Urinary bladder (tissue), 4 donors: ENCODE results near the gene OTULIN. TPM values are rescaled to one million over a fixed set of nuclear protein-coding genes. Genes with fewer than 3 reads are reported as not detected.

Source experiments
- DNase-seq: peaks from one replicate; pipeline ENCODE4 v3.0.0-alpha.2; 2015; ENCODE audit errors: extremely low spot score
- H3K27ac ChIP-seq: one replicate; pipeline ENCODE4 v1.5.1; 2013; ENCODE audit warnings: low read depth, mild to moderate bottlenecking, moderate library complexity
- H3K36me3 ChIP-seq: one replicate; pipeline ENCODE4 v1.6.1; 2013; ENCODE audit warnings: mild to moderate bottlenecking, moderate library complexity; ENCODE audit not compliant: insufficient read depth
- H3K4me1 ChIP-seq: one replicate; pipeline ENCODE4 v1.6.1; 2013; ENCODE audit warnings: mild to moderate bottlenecking, moderate library complexity; ENCODE audit not compliant: insufficient read depth
- H3K4me3 ChIP-seq: one replicate; pipeline ENCODE4 v1.5.1; 2013; ENCODE audit warnings: low read depth, low read length
- WGBS: extraction: QIAGEN DNeasy Blood & Tissue Kit; methylation state at CpG from one replicate; pipeline ENCODE4 v1.1.7; 2013; 5-methylcytosine and 5-hydroxymethylcytosine counted together
- polyA plus RNA-seq: library from polyadenylated mRNA; stranded (reverse); fragments of 200-250 nt; gene quantifications from one replicate; pipeline ENCODE4 v1.2.3, GENCODE V29; 2013
- total RNA-seq: library from RNA; depleted of rRNA; stranded (reverse); fragments of >200 nt; gene quantifications from one replicate; pipeline ENCODE4 v1.2.3, GENCODE V29; 2014
- donor health status: healthy with polysubstance abuse.
- donor health status: healthy.

The OTULIN gene
- total and polyA plus RNA-seq, 2 donors = 7.6 to 31.8 TPM

GRCh38 chr5:14673443-14673842 lies 8.9 kb downstream of the OTULIN start:
- DNase-seq = no peak
- WGBS = 82% methylated on average over 3 of the region's 3 CpGs
- Histone ChIP-seq H3K4me3 (no peak overlapping the region), H3K36me3 (peaks cover 6% of the 10 kb centered on the region), H3K27ac (no peak overlapping the region), H3K4me1 (no peaks in the 10 kb centered on the region)

DNA sequence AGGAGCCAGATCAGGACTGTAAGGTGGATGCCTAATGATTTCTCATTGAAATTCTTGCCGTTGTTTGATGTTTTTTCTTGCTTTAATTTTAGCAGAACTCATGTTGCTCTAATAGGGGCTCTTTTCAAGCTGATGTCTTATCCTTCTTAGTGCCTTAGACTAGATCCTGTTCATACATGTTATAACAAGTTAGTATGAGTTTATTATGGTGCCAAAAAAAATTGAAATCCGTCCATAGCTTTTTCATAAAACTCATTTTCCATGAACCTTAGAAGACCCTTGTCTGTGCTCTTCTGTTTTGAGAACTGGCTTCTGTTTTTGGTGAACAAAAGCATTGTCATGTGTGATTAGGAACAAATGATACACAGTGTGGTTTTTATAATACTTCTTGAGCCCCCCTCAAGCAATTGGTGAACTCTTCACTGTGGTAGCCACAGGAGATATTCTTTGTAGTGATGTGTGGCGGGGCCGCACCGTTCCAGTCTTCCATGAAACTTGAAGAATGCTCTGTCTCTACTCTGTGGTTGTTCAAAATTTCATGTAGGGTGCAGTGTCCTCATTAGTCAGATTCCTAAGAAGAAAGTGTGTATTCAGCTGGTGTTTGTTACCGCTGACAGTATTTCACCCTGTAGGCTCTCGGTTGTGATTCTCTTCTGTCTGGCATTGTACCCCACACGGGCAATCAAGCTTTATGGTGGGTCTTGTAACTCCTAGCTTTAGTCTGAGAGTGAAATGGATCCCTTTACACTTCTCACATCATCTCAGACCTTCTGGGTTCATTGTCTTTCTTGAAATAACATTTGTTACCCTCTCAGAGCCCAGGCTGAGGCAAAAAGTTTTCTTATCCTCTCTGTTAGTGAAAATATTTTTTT lies 10.7 kb downstream of the OTULIN start:
- Histone ChIP-seq H3K4me1 (no peaks in the 10 kb centered on the region), H3K27ac (peak overlapping the region; percentile 32), H3K36me3 (peaks cover 6% of the 10 kb centered on the region), H3K4me3 (no peak overlapping the region)
- 85% methylated on average over 8 of the region's 8 CpGs for WGBS
- DNase-seq = no peak

DNA sequence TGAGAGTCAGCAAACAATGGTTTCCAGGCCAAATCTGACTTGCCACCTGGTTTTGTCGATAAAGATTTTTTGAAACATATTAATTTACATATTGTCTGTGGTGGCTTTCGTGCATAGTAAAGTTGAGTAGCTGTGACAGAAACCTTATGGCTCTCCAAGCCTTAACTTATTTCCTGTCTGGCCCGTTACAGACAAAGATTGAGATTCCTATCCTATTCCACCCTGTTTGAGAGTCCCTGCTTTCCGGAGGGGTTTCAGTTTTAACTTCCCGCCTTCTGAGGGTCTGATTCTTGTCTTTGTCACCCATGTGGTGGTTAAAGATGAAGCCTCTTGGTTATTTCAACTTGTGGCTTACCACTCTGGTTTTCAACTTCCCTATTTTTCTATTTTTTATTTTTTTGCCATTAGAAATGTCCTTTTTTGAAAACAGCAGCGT lies 11.4 kb downstream of the OTULIN start:
- H3K4me3 ChIP-seq = no peak overlapping the region
- peaks cover 6% of the 10 kb centered on the region for H3K36me3 ChIP-seq
- no peak for DNase-seq
- WGBS = 51% methylated on average over 6 of the region's 6 CpGs
- H3K4me1 ChIP-seq = no peaks in the 10 kb centered on the region
- peak overlapping the region; percentile 32 for H3K27ac ChIP-seq

GRCh38 chr5:14676320-14676719 lies 11.8 kb downstream of the OTULIN start:
- Histone ChIP-seq H3K4me1 (no peaks in the 10 kb centered on the region), H3K27ac (no peak overlapping the region), H3K4me3 (no peak overlapping the region), H3K36me3 (peaks cover 6% of the 10 kb centered on the region)
- 63% methylated on average over 3 of the region's 3 CpGs for WGBS
- DNase-seq = no peak

DNA sequence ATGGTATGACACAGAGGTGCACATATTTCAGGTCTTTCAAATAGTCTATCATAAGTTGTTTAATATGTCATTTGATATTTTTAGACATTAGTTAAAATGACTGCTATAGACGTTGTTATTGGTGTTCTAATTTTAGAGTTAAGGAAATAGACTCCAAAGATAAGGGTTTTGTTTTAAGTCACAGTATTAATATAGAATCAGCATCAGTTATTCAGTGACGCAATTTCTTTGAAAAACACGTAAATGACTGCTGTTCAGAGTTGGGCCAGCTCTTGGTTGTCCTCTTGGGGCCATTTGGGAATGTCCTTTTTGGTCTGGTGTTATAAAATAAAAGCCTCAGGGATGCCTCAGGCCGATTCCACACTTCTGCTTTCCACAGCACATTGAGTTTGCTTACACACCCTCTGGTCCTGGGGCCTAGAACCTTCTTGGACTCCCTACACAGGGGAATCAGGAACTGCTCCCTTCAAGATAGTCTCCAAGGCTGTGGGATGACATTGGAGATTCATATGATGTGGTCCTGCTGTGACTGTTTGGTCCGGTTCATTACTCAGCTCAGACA lies 14.3 kb downstream of the OTULIN start:
- no peak for DNase-seq
- peaks cover 11% of the 10 kb centered on the region for H3K36me3 ChIP-seq
- 79% methylated on average over 5 of the region's 5 CpGs for WGBS
- no peaks in the 10 kb centered on the region for H3K4me1 ChIP-seq
- no peak overlapping the region for H3K4me3 ChIP-seq
- no peak overlapping the region for H3K27ac ChIP-seq

GRCh38 chr5:14679595-14679994 lies 15.1 kb downstream of the OTULIN start:
- Histone ChIP-seq H3K36me3 (peaks cover 11% of the 10 kb centered on the region), H3K4me3 (no peak overlapping the region), H3K27ac (no peak overlapping the region), H3K4me1 (no peaks in the 10 kb centered on the region)
- no peak for DNase-seq
- 87% methylated on average over 1 of the region's 1 CpG for WGBS

DNA sequence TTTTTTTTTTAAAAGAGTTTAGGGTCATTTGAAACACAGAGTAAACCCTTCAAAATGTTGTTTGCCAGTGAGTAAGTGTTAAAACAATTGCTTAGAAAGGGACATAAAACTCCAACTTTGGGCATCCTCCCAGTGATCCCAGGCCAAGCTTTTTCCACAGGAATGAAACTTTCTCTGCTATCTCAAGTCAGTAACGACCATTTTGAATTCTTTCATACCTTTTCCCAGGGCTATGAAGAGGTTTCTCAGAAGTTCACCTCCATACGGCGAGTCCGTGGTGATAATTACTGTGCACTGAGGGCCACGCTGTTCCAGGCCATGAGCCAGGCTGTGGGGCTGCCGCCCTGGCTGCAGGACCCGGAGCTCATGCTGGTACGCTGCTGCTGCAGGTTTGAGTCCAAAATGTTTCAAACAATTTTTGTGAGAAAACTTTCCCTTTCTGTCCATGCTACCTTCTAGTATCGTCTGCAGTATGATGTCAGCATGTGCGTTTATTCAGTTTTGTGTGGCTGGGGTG lies 16.8 kb downstream of the OTULIN start:
- H3K36me3 ChIP-seq = peaks cover 5% of the 10 kb centered on the region
- no peaks in the 10 kb centered on the region for H3K4me1 ChIP-seq
- WGBS = 92% methylated on average over 10 of the region's 10 CpGs
- no peak overlapping the region for H3K27ac ChIP-seq
- no peak for DNase-seq
- H3K4me3 ChIP-seq = no peak overlapping the region

DNA sequence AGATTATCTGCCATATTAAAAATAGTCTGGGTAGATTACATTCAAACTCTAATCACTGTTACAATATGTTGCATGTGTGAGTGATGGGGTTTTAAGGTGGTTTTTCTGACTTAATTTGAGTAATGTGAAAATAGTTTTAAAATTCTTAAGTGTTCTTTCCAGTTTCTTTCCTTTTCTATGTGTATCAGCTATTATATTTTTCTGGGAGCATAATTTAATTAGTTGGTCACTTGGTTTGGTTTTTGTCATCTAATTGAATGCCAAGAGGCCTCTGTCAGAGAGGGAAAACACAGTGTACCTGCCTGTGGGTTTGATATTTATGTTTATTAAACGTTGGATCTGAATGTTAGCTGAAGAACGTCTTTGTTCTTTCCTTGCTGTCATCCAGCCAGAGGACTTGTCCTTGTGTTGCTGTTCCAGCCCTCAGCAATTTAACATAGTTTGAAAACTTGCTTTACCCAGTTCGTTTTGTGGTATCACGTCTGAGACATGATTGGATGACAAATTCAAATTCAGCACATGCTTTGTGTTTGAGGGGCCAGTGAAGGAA lies 19.5 kb downstream of the OTULIN start:
- H3K36me3 ChIP-seq = peaks cover 5% of the 10 kb centered on the region
- H3K4me3 ChIP-seq = no peak overlapping the region
- H3K27ac ChIP-seq = no peak overlapping the region
- H3K4me1 ChIP-seq = no peaks in the 10 kb centered on the region
- DNase-seq = no peak
- 65% methylated on average over 4 of the region's 4 CpGs for WGBS

- H3K27ac ChIP-seq = no peak overlapping the region
- H3K4me1 ChIP-seq = no peaks in the 10 kb centered on the region
- 78% methylated on average over 5 of the region's 5 CpGs for WGBS
- H3K4me3 ChIP-seq = no peak overlapping the region
- H3K36me3 ChIP-seq = peaks cover 5% of the 10 kb centered on the region
- no peak for DNase-seq
These were observed 20.2 kb downstream of the OTULIN start for GRCh38 chr5:14684757-14685156.

DNA sequence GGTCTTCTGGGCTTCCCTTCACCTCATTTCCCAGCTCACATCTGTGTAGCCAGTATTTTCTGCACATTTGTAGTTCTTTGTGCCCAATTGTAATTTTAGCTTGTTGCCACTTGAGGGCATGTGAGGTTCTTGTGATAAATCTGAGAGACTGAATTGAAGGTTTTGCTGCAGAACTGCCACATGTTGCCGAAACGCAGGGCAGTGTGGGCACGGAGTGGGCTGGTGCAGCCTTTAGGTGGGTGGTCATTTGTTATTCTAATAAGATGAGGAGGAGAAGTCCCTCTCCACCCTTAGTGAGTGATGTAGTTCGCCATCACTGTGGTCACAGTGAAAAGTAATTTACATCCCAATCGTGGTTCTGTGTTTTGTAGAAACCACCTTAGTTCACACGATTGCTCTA lies 21.2 kb downstream of the OTULIN start:
- no peak overlapping the region for H3K4me3 ChIP-seq
- DNase-seq = no peak
- no peak overlapping the region for H3K27ac ChIP-seq
- 45% methylated on average over 6 of the region's 6 CpGs for WGBS
- no peaks in the 10 kb centered on the region for H3K4me1 ChIP-seq
- H3K36me3 ChIP-seq = peaks cover 5% of the 10 kb centered on the region

- H3K4me3 ChIP-seq = no peak overlapping the region
- H3K27ac ChIP-seq = no peak overlapping the region
- peaks cover 4% of the 10 kb centered on the region for H3K36me3 ChIP-seq
- DNase-seq = no peak
- no peaks in the 10 kb centered on the region for H3K4me1 ChIP-seq
These were observed 22.0 kb downstream of the OTULIN start for GRCh38 chr5:14686517-14686916.

DNA sequence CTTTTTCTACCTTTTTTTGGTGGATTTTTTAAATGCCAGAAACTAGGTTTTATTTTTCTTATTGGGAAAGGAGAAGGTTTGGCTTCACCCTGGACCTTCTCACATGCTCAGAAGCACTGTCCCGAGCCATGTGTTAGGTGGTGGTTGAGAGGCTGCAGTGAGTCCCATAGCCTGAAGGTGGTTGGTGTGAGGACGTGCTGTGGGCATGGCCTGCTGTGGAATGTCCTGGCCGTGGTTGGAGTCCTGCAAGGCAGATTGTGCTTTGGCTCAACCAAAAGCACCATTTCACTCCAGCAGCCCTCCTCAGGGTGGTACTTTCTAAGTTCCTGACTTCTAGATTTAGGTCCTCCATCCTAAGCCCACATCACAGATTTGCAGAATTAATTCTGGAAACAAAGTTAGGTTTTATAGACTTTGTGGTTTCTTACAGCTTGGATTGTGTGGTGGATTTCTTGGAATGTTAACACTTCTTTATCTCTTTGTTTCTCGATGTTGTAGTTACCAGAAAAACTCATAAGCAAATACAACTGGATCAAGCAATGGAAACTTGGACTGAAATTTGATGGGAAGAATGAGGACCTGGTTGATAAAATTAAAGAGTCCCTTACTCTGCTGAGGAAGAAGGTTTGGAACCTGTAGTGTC lies 22.6 kb downstream of the OTULIN start:
- H3K27ac ChIP-seq = no peak overlapping the region
- H3K36me3 ChIP-seq = peaks cover 4% of the 10 kb centered on the region
- DNase-seq = no peak
- H3K4me1 ChIP-seq = no peaks in the 10 kb centered on the region
- no peak overlapping the region for H3K4me3 ChIP-seq
- 25% methylated on average over 4 of the region's 4 CpGs for WGBS

DNA sequence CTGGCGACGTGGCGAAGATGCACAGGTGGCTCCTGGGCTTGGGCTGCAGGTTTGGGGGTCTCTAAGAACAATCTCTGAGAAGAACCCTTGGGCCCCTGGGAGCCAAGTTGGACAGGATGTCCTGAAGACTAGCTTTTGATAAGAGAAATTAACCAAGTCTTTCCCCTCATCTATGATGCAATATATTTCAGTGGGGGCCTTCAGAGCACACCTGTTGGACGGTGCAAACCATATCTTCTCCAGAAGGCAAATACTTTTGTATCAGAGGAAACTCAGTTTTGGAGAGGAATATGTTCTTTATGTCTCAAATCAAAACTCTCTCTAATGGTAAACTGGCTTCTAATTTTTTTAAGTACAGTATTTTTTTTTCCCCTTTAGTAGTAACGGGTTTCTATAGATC lies 28.6 kb downstream of the OTULIN start:
- H3K4me1 ChIP-seq = no peaks in the 10 kb centered on the region
- no peak for DNase-seq
- peaks cover 6% of the 10 kb centered on the region for H3K36me3 ChIP-seq
- no peak overlapping the region for H3K27ac ChIP-seq
- WGBS = 98% methylated on average over 5 of the region's 5 CpGs
- no peak overlapping the region for H3K4me3 ChIP-seq
